GM19240 (cell line): ENCODE measurements around the gene LAMC2.

Experiments used
- DNase-seq: peaks from one replicate; pipeline ENCODE4 v3.0.0; 2011; ENCODE audit warnings: low spot score; ENCODE audit not compliant: insufficient read length

LAMC2 gene

GRCh38 chr1:183285256-183285655 is 99.2 kb downstream of the LAMC2 start:
- DNase-seq = no peak

DNA sequence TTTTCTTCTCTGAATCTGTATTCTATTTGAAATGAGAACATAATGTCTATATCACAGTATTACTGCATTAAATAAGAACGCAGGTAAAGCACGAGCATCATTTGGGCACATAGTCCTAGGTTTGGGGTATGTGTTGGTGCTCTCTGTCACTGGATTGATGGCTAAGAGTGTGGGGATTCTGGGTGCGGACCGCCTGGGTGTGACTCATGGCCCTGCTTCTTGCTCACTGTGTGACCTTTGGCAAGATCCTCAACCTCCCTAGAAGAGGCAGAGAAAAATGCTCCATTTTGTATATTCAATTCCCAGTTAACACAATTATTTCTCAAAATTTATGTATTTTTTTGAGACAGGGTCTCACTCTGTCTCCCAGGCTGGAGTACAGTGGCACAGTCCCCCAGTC is 99.7 kb downstream of the LAMC2 start:
- DNase-seq = no peak

GRCh38 chr1:183287191-183287675 is 101.2 kb downstream of the LAMC2 start:
- no peak for DNase-seq

DNA sequence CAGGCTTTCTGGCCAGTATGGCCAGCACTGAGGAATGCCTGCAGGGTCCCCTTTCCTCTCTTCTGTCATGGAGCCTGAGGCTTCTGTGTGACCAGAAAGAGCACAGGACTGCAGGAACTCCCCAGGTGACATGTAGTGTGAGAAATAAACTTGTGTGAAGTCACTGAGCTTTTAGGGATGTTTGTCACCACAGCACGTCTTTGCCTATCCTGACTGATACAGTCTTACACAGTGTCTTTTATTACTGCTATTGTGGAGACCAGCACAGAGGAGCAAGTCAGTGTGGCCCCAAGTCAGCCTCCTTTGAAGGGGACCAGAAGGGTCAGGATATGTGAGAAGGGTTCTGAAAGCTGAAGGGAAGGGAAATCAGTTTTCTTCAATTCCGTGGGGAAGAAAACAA is 102.5 kb downstream of the LAMC2 start:
- no peak for DNase-seq

GRCh38 chr1:183289051-183289496 is 103.0 kb downstream of the LAMC2 start:
- no peak for DNase-seq

DNA sequence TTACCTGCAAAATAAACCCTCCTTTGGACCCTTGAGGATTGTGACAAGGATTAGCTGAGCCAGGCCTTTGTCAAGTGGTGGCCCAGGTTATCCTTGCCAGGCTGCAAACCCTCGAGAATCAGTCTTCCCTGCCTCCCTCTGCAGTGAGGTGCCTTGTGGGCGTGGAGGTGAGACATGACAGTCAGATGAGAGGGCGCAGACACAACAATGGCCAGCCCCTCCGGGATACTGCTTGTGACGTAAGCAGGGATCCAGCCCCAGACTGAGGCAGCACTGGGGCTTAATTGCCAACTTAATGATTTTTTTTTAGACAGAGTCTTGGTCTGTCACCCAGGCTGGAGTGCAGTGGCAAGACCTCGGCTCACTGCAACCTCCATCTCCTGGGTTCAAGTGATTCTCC is 104.6 kb downstream of the LAMC2 start:
- DNase-seq = no peak

DNA sequence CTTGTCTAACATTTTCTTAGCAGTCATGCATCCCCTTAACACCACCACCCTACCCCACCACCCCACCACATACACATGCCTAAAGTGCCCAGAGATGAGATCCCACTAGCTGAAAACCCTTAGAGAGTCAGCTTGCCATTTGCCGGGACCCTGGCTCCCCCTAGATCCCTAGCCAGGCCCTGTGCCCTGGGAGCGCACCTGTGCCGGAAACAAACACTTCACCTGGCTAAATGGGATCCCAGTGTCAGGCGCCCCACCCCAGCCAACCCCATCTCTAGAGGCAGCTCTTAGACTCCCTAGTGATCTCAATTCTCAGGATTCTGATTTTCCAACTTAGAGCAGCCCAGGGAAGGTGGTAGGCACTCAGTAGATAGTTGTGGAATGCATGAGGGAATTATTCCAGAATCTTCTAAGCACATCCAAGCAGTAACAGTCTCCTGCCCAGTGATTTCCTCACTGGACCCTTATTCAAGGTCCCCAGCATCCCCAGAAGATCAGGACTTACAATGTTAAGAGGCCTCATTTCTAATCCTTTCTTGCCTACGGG is 105.2 kb downstream of the LAMC2 start:
- DNase-seq = no peak

GRCh38 chr1:183291802-183292514 is 105.9 kb downstream of the LAMC2 start:
- DNase-seq = no peak

DNA sequence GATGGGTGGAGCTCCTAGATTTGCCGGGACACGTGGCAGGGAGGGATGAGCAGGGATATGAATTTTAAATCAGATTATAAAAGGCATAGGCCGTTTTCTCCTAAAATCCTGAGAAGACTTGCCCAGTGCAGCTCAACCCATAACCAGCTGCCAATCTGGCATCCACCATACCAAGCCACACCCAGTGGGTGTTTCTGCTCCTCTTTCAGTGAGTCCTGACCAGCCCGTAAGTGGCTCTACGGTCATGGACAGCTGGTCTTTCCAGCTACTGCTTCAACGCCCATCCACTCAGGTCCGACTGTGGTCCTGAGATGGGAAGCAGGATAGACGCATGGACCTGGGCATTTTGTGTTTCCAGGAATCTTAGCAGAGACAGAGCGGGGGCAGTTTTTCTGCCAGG is 107.2 kb downstream of the LAMC2 start:
- no peak for DNase-seq

DNA sequence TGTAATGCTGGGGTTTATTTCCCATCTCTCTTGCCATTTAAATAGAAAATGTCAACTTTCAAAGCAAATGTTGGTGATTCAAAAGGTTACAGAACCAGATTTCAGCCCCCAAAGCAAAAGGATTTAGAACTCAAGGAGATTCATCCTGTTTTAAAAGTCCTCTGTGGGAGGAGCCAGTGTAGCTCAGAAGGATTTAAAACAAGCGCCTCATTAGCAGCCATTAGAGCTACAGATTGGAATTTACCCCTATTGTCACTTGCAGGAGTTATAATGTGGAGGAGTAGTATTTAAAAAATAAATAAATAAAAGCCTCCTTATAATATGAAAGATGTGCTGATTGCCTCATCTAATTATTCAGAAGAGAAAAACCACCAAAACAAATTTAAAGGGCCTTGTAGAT is 107.8 kb downstream of the LAMC2 start:
- no peak for DNase-seq
